Kidney (tissue), 14 donors: ENCODE data around the gene MTAP. TPM values are rescaled to one million over a fixed set of nuclear protein-coding genes. Genes with fewer than 3 reads are reported as not detected.

ENCODE experiments used
- DNase-seq, 5 donors: peaks; one replicate each; pipeline ENCODE4 v3.0.0-alpha.2; 2013 to 2020
- FAIRE-seq: peaks from 2 replicates; lab custom pipeline; 2012; peaks lifted over from hg19 to GRCh38; lab: Jason Lieb, UNC
- H3K27ac ChIP-seq, 2 donors: one replicate each; pipeline ENCODE4 v1.7.0; 2013; ENCODE audit warnings: low read depth in 2 of 2, low read length in 2 of 2, inconsistent platforms in 1 of 2
- H3K27me3 ChIP-seq: one replicate; pipeline ENCODE4 v1.7.1; 2013; ENCODE audit warnings: low read length, inconsistent platforms; ENCODE audit not compliant: control insufficient read depth, insufficient read depth
- H3K36me3 ChIP-seq, 3 donors: one replicate each; pipeline versions ENCODE4 v1.7.0 to v1.7.1; 2013; ENCODE audit warnings: low read length in 3 of 3, control low read depth in 1 of 3, inconsistent platforms in 1 of 3; ENCODE audit not compliant: insufficient read depth in 3 of 3, control insufficient read depth in 2 of 3
- H3K4me1 ChIP-seq, 3 donors: one replicate each; pipeline versions ENCODE4 v1.7.0 to v1.7.1; 2013; ENCODE audit warnings: low read length in 3 of 3, inconsistent platforms in 1 of 3, low read depth in 1 of 3; ENCODE audit not compliant: control insufficient read depth in 2 of 3, insufficient read depth in 2 of 3
- H3K4me3 ChIP-seq, 3 donors: one replicate each; pipeline versions ENCODE4 v1.7.0 to v1.8.1; 2013; ENCODE audit warnings: low read length in 3 of 3, control low read depth in 1 of 3, inconsistent platforms in 1 of 3
- H3K9ac ChIP-seq, 3 donors: one replicate each; pipeline versions ENCODE4 v1.7.0 to v1.7.1; 2013; ENCODE audit warnings: low read length in 3 of 3, control low read depth in 1 of 3, inconsistent platforms in 1 of 3
- H3K9me3 ChIP-seq, 3 donors: one replicate each; pipeline versions ENCODE4 v1.7.0 to v1.7.1; 2013; ENCODE audit warnings: low read length in 3 of 3, control low read depth in 1 of 3, inconsistent platforms in 1 of 3; ENCODE audit not compliant: control insufficient read depth in 2 of 3, insufficient read depth in 1 of 3
- CTCF ChIP-seq: IDR thresholded peaks from 3 replicates; pipeline ENCODE4 v1.5.1; 2012; ENCODE audit warnings: mild to moderate bottlenecking, moderate library complexity, borderline replicate concordance; ENCODE audit not compliant: insufficient read depth; ENCODE audit errors: extremely low read depth
- intact Hi-C: fragments of 100-400 bp; cut with DNase I; formaldehyde crosslinking; loops from one replicate; pipeline ENCODE4 v1.11.1; 2022
- polyA plus RNA-seq: library from polyadenylated mRNA; stranded (reverse); fragments of 350-450 nt; fragmentation: Illumina TruSeq; extraction: RNeasy Lipid Tissue Mini Kit (QIAGEN cat#74804); gene quantifications from one replicate; pipeline ENCODE4 v1.2.3, GENCODE V29; 2014; ENCODE audit warnings: low read depth, low replicate concordance; ENCODE audit not compliant: insufficient read depth
- total RNA-seq: library from RNA; stranded (reverse); fragmentation: NEBNext Ultra II Directional; extraction: Animal tissue kit (Norgen Biotek cat#: 25700); gene quantifications from one replicate; pipeline ENCODE4 v1.2.1, GENCODE V29; 2021
- donor health status: control.
- donor health status: control.
- donor health status: control.
- donor health status: control.
- donor health status: control.
- donor health status: DM: yes; HTN: yes; CAD: no.
- donor health status: Normal renal cell carcinoma (clear cell type).

MTAP gene
- total and polyA plus RNA-seq, 2 donors from 2014 or later = 11.2 to 42.4 TPM

- H3K9me3 ChIP-seq = no peaks in the 10 kb centered on the region
- FAIRE-seq (no peak), DNase-seq (no peak)
- H3K27ac ChIP-seq = no peak overlapping the region
- TF ChIP-seq CTCF = no peak
- intact Hi-C loops = no loop called here
- H3K36me3 ChIP-seq = peaks cover 13 to 25% (median 19%) of the 10 kb centered on the region in 3 donors
- H3K27me3 ChIP-seq = no peaks in the 10 kb centered on the region
- no peak overlapping the region for H3K9ac ChIP-seq
- H3K4me1 ChIP-seq = no peaks in the 10 kb centered on the region
- no peak overlapping the region for H3K4me3 ChIP-seq
Measured at GRCh38 chr9:21836437-21837161, 34.2 kb downstream of the MTAP start.

GRCh38 chr9:21837501-21837900 is 35.1 kb downstream of the MTAP start:
- no peak for FAIRE-seq
- Histone ChIP-seq H3K27me3 (no peaks in the 10 kb centered on the region), H3K4me3 (no peak overlapping the region), H3K4me1 (no peaks in the 10 kb centered on the region), H3K36me3 (peaks cover 13 to 22% (median 19%) of the 10 kb centered on the region in 3 donors), H3K9me3 (no peaks in the 10 kb centered on the region), H3K9ac (no peak overlapping the region), H3K27ac (no peak overlapping the region)
- DNase-seq = no peak
- no peak for TF ChIP-seq CTCF
- intact Hi-C loops = no loop called here

GRCh38 chr9:21840647-21841046 is 38.2 kb downstream of the MTAP start:
- H3K4me1 ChIP-seq = no peaks in the 10 kb centered on the region
- H3K9me3 ChIP-seq = no peaks in the 10 kb centered on the region
- no peak overlapping the region for H3K9ac ChIP-seq
- no peak overlapping the region for H3K27ac ChIP-seq
- no peak overlapping the region for H3K4me3 ChIP-seq
- intact Hi-C loops = no loop called here
- no peaks in the 10 kb centered on the region for H3K27me3 ChIP-seq
- peaks cover 10 to 19% (median 19%) of the 10 kb centered on the region in 3 donors for H3K36me3 ChIP-seq
- TF ChIP-seq CTCF = no peak
- FAIRE-seq = no peak
- no peak for DNase-seq

DNA sequence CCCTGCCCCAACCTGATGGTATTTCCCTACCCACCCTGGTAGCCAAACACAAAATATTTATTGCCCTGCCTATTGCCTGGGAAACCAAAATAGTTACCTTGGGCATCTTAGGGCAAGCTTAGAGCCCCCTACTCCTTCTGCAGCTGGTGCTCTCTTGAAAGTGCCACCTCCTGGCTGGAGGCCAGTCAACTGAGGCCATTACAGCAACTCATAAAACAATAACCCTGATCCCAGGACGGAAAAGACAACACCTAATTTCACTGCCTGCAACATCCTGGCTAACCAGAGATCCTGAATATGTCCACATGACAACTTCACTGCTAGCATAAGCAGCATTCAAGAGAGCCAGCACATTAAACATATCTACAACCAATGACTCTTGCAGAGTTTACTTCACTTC is 38.7 kb downstream of the MTAP start:
- no peak for FAIRE-seq
- no peak overlapping the region for H3K27ac ChIP-seq
- no peaks in the 10 kb centered on the region for H3K4me1 ChIP-seq
- H3K9me3 ChIP-seq = no peaks in the 10 kb centered on the region
- peaks cover 10 to 19% (median 19%) of the 10 kb centered on the region in 3 donors for H3K36me3 ChIP-seq
- intact Hi-C loops = no loop called here
- no peaks in the 10 kb centered on the region for H3K27me3 ChIP-seq
- TF ChIP-seq CTCF = no peak
- H3K9ac ChIP-seq = no peak overlapping the region
- H3K4me3 ChIP-seq = no peak overlapping the region
- DNase-seq = no peak
